GM18868 (cell line): Measurements from ENCODE around the gene DMRTC1B.
A peak's percentile ranks its signal among the peaks of the same experiment; 100 is the strongest.
"Not testable (repeated sequence)": the region's sequence is repeated elsewhere in the genome, so short reads cannot be mapped to it uniquely, and the experiment has no call there.

ENCODE experiments used
- ATAC-seq: cut with Tn5 transposase; IDR thresholded peaks from one replicate; pipeline ENCODE4 v1.9.1; 2021; ENCODE audit warnings: mild to moderate bottlenecking, moderate library complexity; ENCODE audit not compliant: unreplicated experiment

Gene DMRTC1B, protein sequence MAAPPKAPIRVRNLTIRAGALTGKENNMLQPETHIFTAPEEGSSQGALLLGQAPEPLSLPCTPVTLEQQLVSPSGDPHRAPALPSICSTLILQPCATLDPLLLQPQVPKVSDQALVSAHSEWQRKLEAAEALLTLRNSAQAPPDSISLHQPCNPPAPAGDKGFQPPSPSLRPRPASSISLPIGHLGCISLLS

GRCh38 chrX:72776653-72777466, at the start of gene DMRTC1B:
Gene DMRTC1B (plus strand): TSS chrX:72776890. CDS start chrX:72845136, 68,246 bp downstream.
- peak; percentile 90 for ATAC-seq

- no peak for ATAC-seq
Measured at GRCh38 chrX:72727846-72728245, 48.8 kb upstream of the DMRTC1B start.

DNA sequence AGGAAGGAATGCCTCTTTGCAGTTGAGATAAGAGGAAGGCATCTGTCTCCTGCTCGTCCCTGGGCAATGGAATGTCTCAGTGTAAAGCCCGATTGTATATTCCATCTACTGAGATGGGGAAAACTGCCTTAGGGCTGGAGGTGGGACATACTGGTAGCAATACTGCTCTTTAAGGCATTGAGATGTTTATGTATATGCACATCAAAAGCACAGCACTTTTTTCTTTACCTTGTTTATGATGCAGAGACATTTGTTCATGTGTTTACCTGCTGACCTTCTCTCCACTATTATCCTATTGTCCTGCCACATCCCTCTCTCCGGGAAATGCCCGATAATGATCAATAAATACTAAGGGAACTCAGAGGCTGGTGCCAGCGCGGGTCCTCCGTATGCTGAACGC, 43.1 kb upstream of the DMRTC1B start:
- ATAC-seq, result not testable (repeated sequence)

DNA sequence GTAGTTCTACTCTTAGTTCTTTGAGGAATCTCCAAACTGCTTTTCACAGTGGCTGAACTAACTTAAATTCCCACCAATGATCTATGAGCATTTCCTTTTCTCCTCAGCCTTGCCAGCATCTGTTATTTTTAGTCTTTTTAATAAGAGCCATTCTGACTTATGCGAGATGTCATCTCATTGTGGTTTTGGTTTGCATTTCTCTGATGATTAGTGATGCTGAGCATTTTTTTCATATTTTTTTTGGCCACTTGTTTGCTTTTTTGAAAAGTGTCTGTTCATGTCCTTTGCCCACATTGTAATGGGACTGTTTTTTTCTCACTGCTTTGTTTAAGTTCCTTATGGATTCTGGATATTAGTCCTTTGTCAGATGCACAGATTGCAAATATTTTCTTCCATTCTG, 41.1 kb upstream of the DMRTC1B start:
- no peak for ATAC-seq

- not testable (repeated sequence) for ATAC-seq
Measured at GRCh38 chrX:72745546-72745945, 31.1 kb upstream of the DMRTC1B start.

DNA sequence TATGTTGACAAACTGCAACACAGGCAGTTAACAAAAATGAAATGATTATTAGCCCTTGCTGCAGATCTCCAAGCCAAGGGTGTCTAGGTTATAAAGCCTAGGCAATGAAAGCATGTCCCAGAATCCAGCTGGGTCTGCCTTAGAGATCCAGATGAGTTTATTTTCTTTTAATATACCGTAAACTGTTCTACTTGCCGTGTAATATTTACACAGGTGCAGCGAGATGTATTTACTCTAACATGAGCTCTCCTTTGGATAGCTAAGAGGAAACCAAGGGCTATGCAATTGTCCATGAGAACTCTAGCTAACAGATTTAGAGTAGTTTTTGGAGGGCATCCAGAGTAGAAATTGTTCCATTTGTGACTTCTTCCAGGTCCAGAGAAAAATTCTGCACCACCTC, 28.1 kb upstream of the DMRTC1B start:
- ATAC-seq, result not testable (repeated sequence)

DNA sequence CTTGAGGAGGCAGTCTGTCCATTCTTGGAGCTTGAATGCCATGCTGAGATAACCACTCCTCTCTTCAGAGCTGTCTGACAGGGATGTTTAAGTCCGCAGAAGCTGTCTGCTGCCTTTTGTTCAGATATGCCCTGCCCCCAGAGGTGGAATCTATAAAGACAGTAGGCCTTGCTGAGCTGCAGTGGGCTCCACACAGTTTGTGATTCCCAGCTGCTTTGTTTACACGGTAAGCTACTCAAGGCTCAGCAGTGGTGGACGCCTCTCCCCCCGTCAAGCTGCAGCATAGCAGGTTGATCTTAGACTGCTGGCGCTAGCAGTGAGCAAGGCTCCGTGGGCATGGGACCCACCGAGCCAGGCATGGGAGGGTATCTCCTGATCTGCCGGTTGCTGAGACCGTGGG, 16.2 kb upstream of the DMRTC1B start:
- not testable (repeated sequence) for ATAC-seq

DNA sequence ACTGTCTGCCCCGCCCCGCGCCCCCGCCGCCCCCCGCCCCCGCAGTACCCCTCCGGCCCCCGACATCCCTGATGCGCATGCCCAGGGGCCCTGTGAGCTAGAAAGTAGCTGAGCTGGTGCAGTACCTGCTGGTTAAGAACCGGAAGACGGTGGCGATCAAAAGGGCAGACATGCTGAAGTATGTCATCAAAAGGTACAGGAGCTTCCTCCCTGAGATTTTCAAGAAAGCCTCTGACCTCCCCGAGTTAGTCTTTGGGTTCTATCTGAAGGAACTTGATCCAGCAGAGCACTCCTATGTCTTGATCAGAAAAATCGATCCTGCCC, 739 bp downstream of the DMRTC1B start:
- ATAC-seq, result peak; percentile 82

GRCh38 chrX:72778146-72778545, 1.5 kb downstream of the DMRTC1B start:
- ATAC-seq, result not testable (repeated sequence)

DNA sequence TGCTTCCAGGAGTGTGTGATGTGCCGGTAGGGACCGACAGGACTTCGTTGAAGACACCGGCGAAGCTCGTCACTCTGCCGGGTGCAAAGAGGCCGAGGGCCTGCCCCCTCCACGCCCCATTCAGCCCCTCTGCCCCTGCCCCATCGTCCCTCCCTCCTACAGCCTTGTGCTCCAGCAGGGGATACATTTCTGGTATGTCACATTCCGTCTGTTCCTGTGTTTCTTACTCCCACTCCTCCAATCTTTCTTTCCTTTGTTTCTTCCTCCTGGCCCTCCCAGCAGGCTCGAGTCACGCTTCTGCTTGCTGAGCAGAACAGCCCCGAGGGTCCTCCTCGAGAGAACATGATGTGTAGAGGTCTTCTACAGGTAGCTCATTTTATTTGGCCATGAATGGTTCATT, 5.9 kb downstream of the DMRTC1B start, which contains the start of gene FAM236B:
FAM236B (minus strand) TSS at position 101 of the 400 bp plus-strand sequence; CDS start at position 1, 100 bp downstream.
- not testable (repeated sequence) for ATAC-seq

- not testable (repeated sequence) for ATAC-seq
Measured at GRCh38 chrX:72783365-72783936, 6.8 kb downstream of the DMRTC1B start.

DNA sequence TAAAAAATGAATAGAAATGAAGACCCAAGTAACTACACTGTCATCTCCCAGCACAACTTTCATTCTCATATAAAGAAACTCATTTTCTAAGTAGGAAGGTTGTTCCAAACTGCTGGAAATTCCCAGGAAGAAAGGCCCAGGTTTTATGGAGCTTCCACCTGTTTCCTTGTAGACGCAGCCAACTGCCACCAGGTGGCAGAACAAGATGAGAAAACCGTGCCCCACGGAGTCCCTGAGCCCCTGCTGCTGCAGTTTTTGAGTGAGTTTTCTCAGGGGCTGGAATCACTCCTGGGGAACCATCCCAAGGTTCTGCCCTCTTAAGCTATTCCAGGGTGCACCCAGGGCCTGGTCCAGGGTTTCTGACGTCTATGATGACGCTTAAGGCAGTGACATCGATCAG, 7.3 kb downstream of the DMRTC1B start:
- not testable (repeated sequence) for ATAC-seq

GRCh38 chrX:72788142-72788541, 11.5 kb downstream of the DMRTC1B start:
- ATAC-seq, result not testable (repeated sequence)

DNA sequence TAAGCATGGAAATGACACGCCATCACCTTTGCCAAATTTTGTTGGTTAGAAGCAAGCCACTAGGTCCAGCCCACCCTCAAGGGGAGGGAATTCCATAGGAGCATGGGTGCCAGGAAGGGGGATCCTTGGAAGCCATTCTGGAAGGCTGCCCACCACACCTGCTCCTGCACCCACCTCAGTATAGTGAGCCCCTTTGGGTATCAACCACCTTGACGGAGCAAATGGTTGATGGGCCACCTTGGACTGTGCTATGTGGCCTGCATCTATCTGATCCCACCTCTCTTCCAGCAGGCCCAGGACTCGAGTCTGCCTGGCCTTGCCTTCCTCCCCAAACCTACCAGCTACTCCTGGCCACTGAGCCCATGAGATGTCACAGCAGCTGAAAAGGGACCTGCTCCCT, 13.7 kb downstream of the DMRTC1B start:
- ATAC-seq, result not testable (repeated sequence)

GRCh38 chrX:72808110-72808509, 31.4 kb downstream of the DMRTC1B start, which contains the start of gene FAM236D:
Gene FAM236D (minus strand): TSS chrX:72808210. CDS start chrX:72808110, 100 bp downstream.
- not testable (repeated sequence) for ATAC-seq

- not testable (repeated sequence) for ATAC-seq
Measured at GRCh38 chrX:72830701-72831100, 54.0 kb downstream of the DMRTC1B start.

DNA sequence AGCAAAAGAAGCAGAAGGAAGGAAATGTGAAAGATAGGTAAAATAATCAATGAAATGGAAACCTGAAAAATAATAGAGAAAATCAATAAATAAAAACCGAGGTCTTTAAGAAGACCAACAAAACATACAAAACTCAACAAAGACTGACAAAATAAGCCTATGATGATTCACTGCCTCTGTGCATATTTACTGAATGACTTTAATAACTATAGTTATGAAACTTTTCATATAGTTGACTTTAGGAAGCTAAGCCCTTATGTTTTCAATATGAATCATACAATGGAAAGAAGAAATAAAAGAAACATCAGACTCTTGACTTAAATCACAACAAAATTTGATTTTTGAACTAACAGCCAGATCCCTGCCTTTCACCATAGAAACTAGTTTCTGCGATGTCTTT, 60.8 kb downstream of the DMRTC1B start:
- ATAC-seq, result not testable (repeated sequence)

- ATAC-seq, result not testable (repeated sequence)
Measured at GRCh38 chrX:72882898-72883297, 106.2 kb downstream of the DMRTC1B start.

GRCh38 chrX:72889740-72890139, 113.0 kb downstream of the DMRTC1B start:
- not testable (repeated sequence) for ATAC-seq
